Colonic mucosa (tissue), 4 donors: ENCODE measurements around the gene ARSB. TPM values are rescaled to one million over a fixed set of nuclear protein-coding genes. Genes with fewer than 3 reads are reported as not detected.

ENCODE experiments used
- DNase-seq: peaks from one replicate; pipeline ENCODE4 v3.0.0-alpha.2; 2020
- H3K27ac ChIP-seq: fragments of 200-600 bp; one replicate; pipeline ENCODE4 v1.8.0; 2021
- H3K27me3 ChIP-seq: fragments of 200-600 bp; one replicate; pipeline ENCODE4 v1.8.0; 2021
- H3K36me3 ChIP-seq: fragments of 200-600 bp; one replicate; pipeline ENCODE4 v1.8.0; 2021
- H3K4me1 ChIP-seq: fragments of 200-600 bp; one replicate; pipeline ENCODE4 v1.8.0; 2021; ENCODE audit warnings: mild to moderate bottlenecking
- H3K4me3 ChIP-seq: fragments of 200-600 bp; one replicate; pipeline ENCODE4 v1.8.0; 2021
- H3K9ac ChIP-seq, 2 donors: one replicate each; pipeline ENCODE4 v1.7.0; 2013; ENCODE audit warnings: control low read depth in 2 of 2, low read depth in 2 of 2, low read length in 2 of 2
- H3K9me3 ChIP-seq: fragments of 200-600 bp; one replicate; pipeline ENCODE4 v1.8.0; 2021
- intact Hi-C: fragments of 100-400 bp; cut with DNase I; formaldehyde crosslinking; loops from one replicate; pipeline ENCODE4 v1.14.1; 2022
- total RNA-seq, 2 donors: library from RNA; stranded (reverse); fragmentation: NEBNext Ultra II Directional in 1 of 2; extraction: Animal tissue kit (Norgen Biotek cat#: 25700) in 1 of 2; gene quantifications; one replicate each; pipeline ENCODE4 v1.2.1, GENCODE V29; 2021
- TF ChIP-seq, protein P1 (sequence below): fragments of 200-600 bp; IDR thresholded peaks from one replicate; pipeline ENCODE4 v1.8.0; 2022; ENCODE audit warnings: antibody characterized with exemption, mild to moderate bottlenecking
- donor health status: healthy.
- donor health status: DM: no; HTN: no; CAD: no.
- donor health status: DM: no; HTN: no; CAD: no.

The ARSB gene
- total RNA-seq, result 10 to 100 TPM; 10.1 to 11.4 TPM

GRCh38 chr5:78985116-78985724 is at the start of gene ARSB:
ARSB (minus strand) TSS chr5:78985310; CDS start chr5:78985248, 62 bp downstream.
- Histone ChIP-seq H3K9me3 (no peaks in the 10 kb centered on the region), H3K27me3 (no peaks in the 10 kb centered on the region), H3K36me3 (no peaks in the 10 kb centered on the region), H3K27ac (peak within 1 kb of the TSS; percentile 100), H3K9ac (peak within 1 kb of the TSS; percentile 74 to 82), H3K4me3 (peak within 1 kb of the TSS; percentile 82), H3K4me1 (no peaks in the 10 kb centered on the region)
- TF ChIP-seq, protein P1, sequence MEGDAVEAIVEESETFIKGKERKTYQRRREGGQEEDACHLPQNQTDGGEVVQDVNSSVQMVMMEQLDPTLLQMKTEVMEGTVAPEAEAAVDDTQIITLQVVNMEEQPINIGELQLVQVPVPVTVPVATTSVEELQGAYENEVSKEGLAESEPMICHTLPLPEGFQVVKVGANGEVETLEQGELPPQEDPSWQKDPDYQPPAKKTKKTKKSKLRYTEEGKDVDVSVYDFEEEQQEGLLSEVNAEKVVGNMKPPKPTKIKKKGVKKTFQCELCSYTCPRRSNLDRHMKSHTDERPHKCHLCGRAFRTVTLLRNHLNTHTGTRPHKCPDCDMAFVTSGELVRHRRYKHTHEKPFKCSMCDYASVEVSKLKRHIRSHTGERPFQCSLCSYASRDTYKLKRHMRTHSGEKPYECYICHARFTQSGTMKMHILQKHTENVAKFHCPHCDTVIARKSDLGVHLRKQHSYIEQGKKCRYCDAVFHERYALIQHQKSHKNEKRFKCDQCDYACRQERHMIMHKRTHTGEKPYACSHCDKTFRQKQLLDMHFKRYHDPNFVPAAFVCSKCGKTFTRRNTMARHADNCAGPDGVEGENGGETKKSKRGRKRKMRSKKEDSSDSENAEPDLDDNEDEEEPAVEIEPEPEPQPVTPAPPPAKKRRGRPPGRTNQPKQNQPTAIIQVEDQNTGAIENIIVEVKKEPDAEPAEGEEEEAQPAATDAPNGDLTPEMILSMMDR, result no peak
- intact Hi-C loops, result no loop called here
- DNase-seq, result peak; percentile 54

- no peak overlapping the region for H3K27ac ChIP-seq
- H3K9me3 ChIP-seq, result no peaks in the 10 kb centered on the region
- no peak overlapping the region for H3K9ac ChIP-seq
- H3K4me3 ChIP-seq, result no peak overlapping the region
- no peaks in the 10 kb centered on the region for H3K36me3 ChIP-seq
- H3K27me3 ChIP-seq, result no peaks in the 10 kb centered on the region
- DNase-seq, result no peak
- TF ChIP-seq, protein P1, result no peak
- no peaks in the 10 kb centered on the region for H3K4me1 ChIP-seq
- intact Hi-C loops, result no loop called here
Measured at GRCh38 chr5:79032782-79033181, 47.7 kb upstream of the ARSB start.

- no peaks in the 10 kb centered on the region for H3K9me3 ChIP-seq
- DNase-seq, result no peak
- H3K27me3 ChIP-seq, result no peaks in the 10 kb centered on the region
- no peaks in the 10 kb centered on the region for H3K4me1 ChIP-seq
- intact Hi-C loops, result no loop called here
- TF ChIP-seq, protein P1, result no peak
- no peaks in the 10 kb centered on the region for H3K36me3 ChIP-seq
- H3K4me3 ChIP-seq, result no peak overlapping the region
- H3K27ac ChIP-seq, result no peak overlapping the region
- H3K9ac ChIP-seq, result no peak overlapping the region
Measured at GRCh38 chr5:79032031-79032695, 47.1 kb upstream of the ARSB start.

- DNase-seq, result no peak
- H3K9me3 ChIP-seq, result no peaks in the 10 kb centered on the region
- no peaks in the 10 kb centered on the region for H3K36me3 ChIP-seq
- no peaks in the 10 kb centered on the region for H3K27me3 ChIP-seq
- H3K4me3 ChIP-seq, result no peak overlapping the region
- intact Hi-C loops, result no loop called here
- TF ChIP-seq, protein P1, result no peak
- no peak overlapping the region for H3K9ac ChIP-seq
- H3K4me1 ChIP-seq, result no peaks in the 10 kb centered on the region
- no peak overlapping the region for H3K27ac ChIP-seq
Measured at GRCh38 chr5:79031485-79031867, 46.4 kb upstream of the ARSB start.

- TF ChIP-seq, protein P1, result no peak
- H3K36me3 ChIP-seq, result no peaks in the 10 kb centered on the region
- no peaks in the 10 kb centered on the region for H3K9me3 ChIP-seq
- H3K4me3 ChIP-seq, result no peak overlapping the region
- H3K27me3 ChIP-seq, result no peaks in the 10 kb centered on the region
- intact Hi-C loops, result no loop called here
- no peak overlapping the region for H3K9ac ChIP-seq
- no peak for DNase-seq
- no peaks in the 10 kb centered on the region for H3K4me1 ChIP-seq
- no peak overlapping the region for H3K27ac ChIP-seq
Measured at GRCh38 chr5:79030663-79031484, 45.8 kb upstream of the ARSB start.
